ENCODE results near the gene USP37. TPM values are rescaled to one million over a fixed set of nuclear protein-coding genes. Genes with fewer than 3 reads are reported as not detected.
A peak's percentile ranks its signal among the peaks of the same experiment; 100 is the strongest.

USP37 gene
- total RNA-seq, 1 experiment from 2014 or later, result 23.5 TPM

- peak; percentile 69 for ATAC-seq
- no TSS peak for BruUV-seq (replicated peaks)
Observed at GRCh38 chr2:218567797-218568189, 358 bp downstream of the USP37 start.

GRCh38 chr2:218566296-218566695, 1.9 kb downstream of the USP37 start:
- no peak overlapping the region for H3K27ac ChIP-seq (ENCODE audit: low read depth, low read length)
- BruUV-seq (replicated peaks), result no TSS peak
- peaks cover 15 to 27% of the 10 kb centered on the region in 2 experiments for H3K4me1 ChIP-seq (ENCODE audit: control insufficient read depth in 1 of 2, insufficient read depth in 2 of 2, low read length in 2 of 2)
- H4K20me1 ChIP-seq (ENCODE audit: insufficient read depth), result no peaks in the 10 kb centered on the region
- TF ChIP-seq SRF (IDR thresholded peaks at IDR 0.05; ENCODE audit: low read depth), result 0 out of 2 replicates have a peak, but pooled peaks have one; percentile 11
- TF ChIP-seq SP1 (IDR thresholded peaks at IDR 0.05; ENCODE audit: low read depth), result no peak
- TF ChIP-seq ELF1 (IDR thresholded peaks at IDR 0.05; ENCODE audit: borderline replicate concordance, low read depth), result no peak
- TF ChIP-seq YY1 (IDR thresholded peaks at IDR 0.05; ENCODE audit: extremely low read depth, insufficient replicate concordance, low read depth, low read length), result no peak
- peaks cover 84% of the 10 kb centered on the region for H3K79me2 ChIP-seq (ENCODE audit: insufficient read depth, low read length)
- no peaks in the 10 kb centered on the region for H3K9me3 ChIP-seq (ENCODE audit: control insufficient read depth in 1 of 2, insufficient read depth in 1 of 2, low read depth in 1 of 2, low read length in 2 of 2)
- CTCF ChIA-PET, result no interaction called here
- H3K4me3 ChIP-seq (replicated peaks in 1 of 2; ENCODE audit: low read depth in 1 of 2, low read length in 2 of 2), result peak overlapping the region in 1 of 2 experiments; percentile 85; a peak in 1 of 4 replicates
- H2AFZ ChIP-seq (ENCODE audit: low read depth, low read length, poor library complexity, severe bottlenecking), result no peak overlapping the region
- RAD21 ChIA-PET (ENCODE audit: low non-redundant PET in 1 of 2, low total read pairs in 2 of 2, uncharacterized antibody in 2 of 2, unreplicated experiment in 2 of 2), result no interaction called here
- peaks cover 11 to 12% of the 10 kb centered on the region in 2 experiments; a peak in 3 of 4 replicates for H3K36me3 ChIP-seq (ENCODE audit: control insufficient read depth in 1 of 2, insufficient read depth in 2 of 2, low read length in 2 of 2)
- DNase-seq (ENCODE audit: low read depth, low spot score) (no peak), ATAC-seq (no peak)
- intact Hi-C loops (cut with micrococcal nuclease), result no loop called here
- H3K27me3 ChIP-seq (ENCODE audit: insufficient read depth, low read length), result no peaks in the 10 kb centered on the region
- 0 out of 2 replicates have a peak overlapping the region, but pooled peaks have one; percentile 96 for H3K9ac ChIP-seq (ENCODE audit: low read length)
- POLR2A ChIA-PET, result no interaction called here
- H3K4me2 ChIP-seq (ENCODE audit: low read length), result peak overlapping the region; percentile 83
- H3K9me2 ChIP-seq (ENCODE audit: insufficient read depth), result no peaks in the 10 kb centered on the region

More at GRCh38 chr2:218567797-218568189, 358 bp downstream of the USP37 start:
- DNase-seq (ENCODE audit: low read depth, low spot score), result no peak
- H3K27ac ChIP-seq (ENCODE audit: low read depth, low read length), result peak overlapping the region; percentile 61
- H3K36me3 ChIP-seq (ENCODE audit: control insufficient read depth in 1 of 2, insufficient read depth in 2 of 2, low read length in 2 of 2), result peaks cover 9 to 17% of the 10 kb centered on the region in 2 experiments; a peak in 3 of 4 replicates
- RAD21 ChIA-PET (ENCODE audit: low non-redundant PET in 1 of 2, low total read pairs in 2 of 2, uncharacterized antibody in 2 of 2, unreplicated experiment in 2 of 2), result no interaction called here
- peak overlapping the region; percentile 83 for H3K4me2 ChIP-seq (ENCODE audit: low read length)
- H3K9me2 ChIP-seq (ENCODE audit: insufficient read depth), result no peaks in the 10 kb centered on the region
- H3K4me3 ChIP-seq (replicated peaks in 1 of 2; ENCODE audit: low read depth in 1 of 2, low read length in 2 of 2), result peak overlapping the region; percentile 59 to 85
- CTCF ChIA-PET, result no interaction called here
- no peaks in the 10 kb centered on the region for H3K9me3 ChIP-seq (ENCODE audit: control insufficient read depth in 1 of 2, insufficient read depth in 1 of 2, low read depth in 1 of 2, low read length in 2 of 2)
- POLR2A ChIA-PET, result no interaction called here
- no peaks in the 10 kb centered on the region for H4K20me1 ChIP-seq (ENCODE audit: insufficient read depth)
- intact Hi-C loops (cut with micrococcal nuclease), result loop anchor here (2.0 kb wide), 1 partner anchor 169 kb away; the partner anchor contains the start of gene CTDSP1
- H3K27me3 ChIP-seq (ENCODE audit: insufficient read depth, low read length), result no peaks in the 10 kb centered on the region
- H3K9ac ChIP-seq (ENCODE audit: low read length), result peak overlapping the region; percentile 96
- H3K79me2 ChIP-seq (ENCODE audit: insufficient read depth, low read length), result peaks cover 93% of the 10 kb centered on the region
- H2AFZ ChIP-seq (ENCODE audit: low read depth, low read length, poor library complexity, severe bottlenecking), result no peak overlapping the region
- no peak for TF ChIP-seq CTCF (IDR thresholded peaks at IDR 0.05 in 2 of 3, conservative IDR thresholded peaks at IDR 0.05 in 1 of 3; ENCODE audit: borderline replicate concordance in 1 of 3, insufficient read depth in 1 of 3, low read depth in 2 of 3, low read length in 2 of 3)
- peaks cover 15 to 27% of the 10 kb centered on the region in 2 experiments for H3K4me1 ChIP-seq (ENCODE audit: control insufficient read depth in 1 of 2, insufficient read depth in 2 of 2, low read length in 2 of 2)

Measured in HCT116 (cell line).